A549 (cell line): ENCODE data around the gene CNIH2. TPM values are rescaled to one million over a fixed set of nuclear protein-coding genes. Genes with fewer than 3 reads are reported as not detected.

Experiments used
- ATAC-seq, 2 experiments: fragments of 200-7000 bp in 1 of 2; fragments of >200 bp in 1 of 2; cut with Nextera tagmentation in 1 of 2; cut with Tn5 transposase in 1 of 2; 3 replicates each; pipeline versions ENCODE4 v1.8.0 to v1.9.1; 2018 to 2020; ENCODE audit warnings: mild to moderate bottlenecking in 1 of 2, moderate library complexity in 1 of 2
- CTCF ChIA-PET: fragments of 300-600 bp; sonication (Branson Sonifier 250); formaldehyde crosslinking; extraction: SDS; loops from one replicate; lab custom pipeline; 2021; ENCODE audit warnings: antibody characterized with exemption, inconsistent platforms; lab: Yijun Ruan, JAX
- POLR2A ChIA-PET: fragments of 350-600 bp; formaldehyde crosslinking; extraction: SDS; loops from one replicate; lab custom pipeline; 2021; ENCODE audit warnings: antibody characterized with exemption, inconsistent platforms; lab: Yijun Ruan, JAX
- DNase-seq, 2 experiments: peaks; one replicate each; pipeline versions ENCODE4 v3.0.0 to v3.0.0-alpha.2; 2011 to 2016; ENCODE audit warnings: low read depth in 1 of 2, low spot score in 1 of 2
- FAIRE-seq: peaks from 2 replicates; lab custom pipeline; 2011; peaks lifted over from hg19 to GRCh38; lab: Jason Lieb, UNC
- H3K27ac ChIP-seq, 2 experiments: fragments of >200 bp; sonication (Bioruptor Twin); formaldehyde crosslinking; 3 replicates each; pipeline ENCODE4 v1.5.1; 2016 to 2017
- H3K4me1 ChIP-seq: fragments of >200 bp; sonication (Bioruptor Twin); formaldehyde crosslinking; 3 replicates; pipeline ENCODE4 v1.6.1; 2016
- H3K4me2 ChIP-seq: fragments of >200 bp; sonication (Bioruptor Twin); formaldehyde crosslinking; 3 replicates; pipeline ENCODE4 v1.6.1; 2016
- H3K4me3 ChIP-seq: fragments of >200 bp; sonication (Bioruptor Twin); formaldehyde crosslinking; 3 replicates; pipeline ENCODE4 v1.5.1; 2016
- H3K9me3 ChIP-seq: fragments of >200 bp; sonication (Bioruptor Twin); formaldehyde crosslinking; 3 replicates; pipeline ENCODE4 v1.6.1; 2016
- BHLHE40 ChIP-seq: IDR thresholded peaks from 2 replicates; pipeline ENCODE4 v1.6.1; 2012; ENCODE audit warnings: low read depth, low read length, inconsistent platforms
- CBX2 ChIP-seq: fragments of 200-600 bp; sonication (generic); IDR thresholded peaks from 2 replicates; pipeline ENCODE4 v1.6.1; 2016; ENCODE audit warnings: low read depth, mild to moderate bottlenecking, borderline replicate concordance
- CEBPB ChIP-seq, 2 experiments: fragments of >200 bp in 1 of 2; sonication (Bioruptor Twin) in 1 of 2; formaldehyde crosslinking in 1 of 2; IDR thresholded peaks; 2 replicates each; pipeline ENCODE4 v1.6.1; 2012 to 2016
- CTCF ChIP-seq: fragments of >200 bp; sonication (Bioruptor Twin); formaldehyde crosslinking; IDR thresholded peaks from 3 replicates; pipeline ENCODE4 v1.5.1; 2016
- EHF ChIP-seq: fragments of 250-450 bp; sonication (Bioruptor Pico); IDR thresholded peaks from 2 replicates; pipeline ENCODE4 v1.5.0; 2020; ENCODE audit warnings: mild to moderate bottlenecking
- ELK1 ChIP-seq: fragments of 150-350 bp; IDR thresholded peaks from 2 replicates; pipeline ENCODE4 v1.6.1; 2014; ENCODE audit warnings: low read depth, mild to moderate bottlenecking, low read length
- EP300 ChIP-seq, 2 experiments: fragments of >200 bp; sonication (Bioruptor Twin); formaldehyde crosslinking; IDR thresholded peaks; 2 replicates in 1 of 2; 3 replicates in 1 of 2; pipeline ENCODE4 v1.6.1; 2016 to 2017
- FOXS1 ChIP-seq: fragments of 250-450 bp; sonication (Bioruptor Pico); IDR thresholded peaks from 2 replicates; pipeline ENCODE4 v1.5.0; 2020; ENCODE audit warnings: mild to moderate bottlenecking, moderate library complexity
- HES2 ChIP-seq: fragments of >200 bp; sonication (Bioruptor Twin); formaldehyde crosslinking; IDR thresholded peaks from 2 replicates; pipeline ENCODE4 v1.6.1; 2016
- HMGXB4 ChIP-seq: fragments of 250-450 bp; sonication (Bioruptor Pico); IDR thresholded peaks from 2 replicates; pipeline ENCODE4 v1.5.0; 2021; ENCODE audit warnings: mild to moderate bottlenecking, moderate library complexity, borderline replicate concordance
- HOXB5 ChIP-seq: fragments of 250-450 bp; sonication (Bioruptor Pico); IDR thresholded peaks from 2 replicates; pipeline ENCODE4 v1.5.0; 2020; ENCODE audit warnings: mild to moderate bottlenecking, moderate library complexity
- JUN ChIP-seq, 2 experiments: fragments of >200 bp; sonication (Bioruptor Twin); formaldehyde crosslinking; IDR thresholded peaks; 2 replicates in 1 of 2; 3 replicates in 1 of 2; pipeline ENCODE4 v1.6.1; 2016 to 2017
- MAX ChIP-seq: IDR thresholded peaks from 2 replicates; pipeline ENCODE4 v1.6.1; 2012
- NFE2L2 ChIP-seq: fragments of 150-350 bp; conservative IDR thresholded peaks from 2 replicates; pipeline ENCODE4 v1.6.1; 2014; ENCODE audit warnings: low read length
- NPAS2 ChIP-seq: fragments of 250-450 bp; sonication (Bioruptor Pico); IDR thresholded peaks from 2 replicates; pipeline ENCODE4 v1.8.0; 2022; ENCODE audit warnings: mild to moderate bottlenecking, moderate library complexity, borderline replicate concordance
- PBX3 ChIP-seq: IDR thresholded peaks from 2 replicates; pipeline ENCODE4 v1.6.1; 2012
- PHF8 ChIP-seq: fragments of 200-600 bp; sonication (generic); IDR thresholded peaks from 2 replicates; pipeline ENCODE4 v1.6.1; 2016; ENCODE audit warnings: low read depth, mild to moderate bottlenecking, antibody characterized with exemption, moderate library complexity, borderline replicate concordance
- RFX5 ChIP-seq: fragments of 450-650 bp; IDR thresholded peaks from 2 replicates; pipeline ENCODE4 v1.7.1; 2014; ENCODE audit warnings: antibody characterized with exemption, mild to moderate bottlenecking, moderate library complexity
- USF2 ChIP-seq: fragments of 450-650 bp; IDR thresholded peaks from 2 replicates; pipeline ENCODE4 v1.6.1; 2014; ENCODE audit warnings: antibody characterized with exemption
- ZFP36 ChIP-seq: fragments of 450-650 bp; IDR thresholded peaks from 2 replicates; pipeline ENCODE4 v1.6.1; 2014; ENCODE audit warnings: borderline replicate concordance; ENCODE audit not compliant: partially characterized antibody
- WGBS: methylation state at CpG from one replicate; pipeline ENCODE4 v1.1.6; 2017; ENCODE audit errors: missing lambda C conversion rate; 5-methylcytosine and 5-hydroxymethylcytosine counted together
- polyA plus RNA-seq, 4 experiments: library from polyadenylated mRNA; depleted of rRNA in 3 of 4; stranded (reverse); fragments of >200 nt; fragmentation: RNase III in 1 of 4; extraction: RNeasy Plus Mini Kit Qiagen cat#74134 plus additional on column Dnase treatment in 1 of 4; gene quantifications; 2 replicates in 3 of 4; 3 replicates in 1 of 4; pipeline ENCODE4 v1.2.3, GENCODE V29; 2011 to 2017

CNIH2 gene
- polyA plus RNA-seq, 2 of the 4 experiments (the other 2 are of a cell fraction), result 0.98 to 1.1 TPM

- TF ChIP-seq PBX3 (no peak), ZFP36 (no peak), ELK1 (no peak), FOXS1 (CRISPR knock-in tag) (no peak), CEBPB (IDR thresholded peaks at IDR 0.05) (no peak), NPAS2 (no peak)
- FAIRE-seq (no peak), DNase-seq (no peak), ATAC-seq (no peak)
- CTCF ChIA-PET, result interaction anchor here (0.5 kb wide), 1 partner anchor 121 kb away, joined by 3 read pairs; no protein-coding TSS in a partner anchor
- no peak overlapping the region for H3K4me2 ChIP-seq
- peaks cover 12% of the 10 kb centered on the region for H3K4me1 ChIP-seq
- POLR2A ChIA-PET, result no interaction called here
- H3K27ac ChIP-seq, result no peak overlapping the region
- no peaks in the 10 kb centered on the region for H3K9me3 ChIP-seq
- 90% methylated on average over 8 of the region's 8 CpGs for WGBS
- H3K4me3 ChIP-seq, result no peak overlapping the region
Observed at GRCh38 chr11:66264383-66264782, 13.6 kb upstream of the CNIH2 start.

GRCh38 chr11:66264914-66265313 lies 13.1 kb upstream of the CNIH2 start:
- TF ChIP-seq CTCF (peak; percentile 31; the same call in 2 of the 3 replicates), EP300 (IDR thresholded peaks at IDR 0.05) (no peak)
- ChIA-PET POLR2A (no interaction called here), CTCF (interaction anchor here (0.5 to 0.9 kb wide), 4 partner anchors 14 to 120 kb away, joined by 3 read pairs; partner anchors contain the start of gene TMEM151A)
- ATAC-seq, result no peak
- FAIRE-seq, result no peak
- no peak overlapping the region for H3K27ac ChIP-seq
- no peaks in the 10 kb centered on the region for H3K9me3 ChIP-seq
- WGBS, result 86% methylated on average over 10 of the region's 12 CpGs
- peaks cover 17% of the 10 kb centered on the region for H3K4me1 ChIP-seq
- peak in 1 of 2 experiments; percentile 41 for DNase-seq
- no peak overlapping the region for H3K4me3 ChIP-seq
- H3K4me2 ChIP-seq, result no peak overlapping the region

GRCh38 chr11:66265531-66266377 lies 12.2 kb upstream of the CNIH2 start:
- TF ChIP-seq EP300 (IDR thresholded peaks at IDR 0.05), result no peak
- no peak for TF ChIP-seq BHLHE40
- no peak for TF ChIP-seq EHF (CRISPR knock-in tag)
- TF ChIP-seq PHF8, result no peak
- no peak for TF ChIP-seq NFE2L2
- TF ChIP-seq RFX5, result no peak
- TF ChIP-seq JUN (IDR thresholded peaks at IDR 0.05), result no peak
- no peak for TF ChIP-seq CBX2
- no peak for TF ChIP-seq HOXB5 (CRISPR knock-in tag)
- TF ChIP-seq HMGXB4, result no peak
- no peak for TF ChIP-seq USF2
- TF ChIP-seq MAX, result no peak
- no peak for TF ChIP-seq HES2
- Histone ChIP-seq H3K4me2 (no peak overlapping the region), H3K27ac (no peak overlapping the region), H3K4me3 (no peak overlapping the region), H3K4me1 (peaks cover 19% of the 10 kb centered on the region), H3K9me3 (no peaks in the 10 kb centered on the region)
- ChIA-PET CTCF (interaction anchor here (0.7 to 2.8 kb wide), 4 partner anchors 15 to 46 kb away, joined by 3 to 13 read pairs (median 3); partner anchors contain the start of gene TMEM151A), POLR2A (no interaction called here)
- ATAC-seq (no peak), FAIRE-seq (no peak), DNase-seq (no peak)
- WGBS, result 87% methylated on average over 14 of the region's 26 CpGs
